Thyroid gland (tissue), 4 donors: ENCODE results near the gene FIG4. TPM values are rescaled to one million over a fixed set of nuclear protein-coding genes. Genes with fewer than 3 reads are reported as not detected.

Experiments used
- DNase-seq, 2 donors: peaks; one replicate each; pipeline ENCODE4 v3.0.0-alpha.2; 2019
- H3K27ac ChIP-seq, 3 donors: fragments of 200-600 bp; sonication (generic); 1 replicate in 2 of 3; 2 replicates in 1 of 3; pipeline ENCODE4 v1.5.1; 2016 to 2019; ENCODE audit warnings: mild to moderate bottlenecking in 1 of 3, moderate library complexity in 1 of 3
- H3K27me3 ChIP-seq: fragments of 200-600 bp; sonication (generic); one replicate; pipeline ENCODE4 v1.5.1; 2019
- H3K36me3 ChIP-seq, 2 donors: fragments of 200-600 bp; sonication (generic); one replicate each; pipeline ENCODE4 v1.5.1; 2016 to 2019
- H3K4me1 ChIP-seq, 2 donors: fragments of 200-600 bp; sonication (generic); one replicate each; pipeline ENCODE4 v1.5.1; 2017 to 2019
- H3K4me3 ChIP-seq, 3 donors: fragments of 200-600 bp; sonication (generic); replicated peaks in 1 of 3; 1 replicate in 2 of 3; 2 replicates in 1 of 3; pipeline ENCODE4 v1.5.1; 2016; ENCODE audit warnings: mild to moderate bottlenecking in 1 of 3
- H3K9me3 ChIP-seq: fragments of 200-600 bp; sonication (generic); one replicate; pipeline ENCODE4 v1.5.1; 2017
- POLR2A ChIP-seq, 2 donors: fragments of 450-650 bp; IDR thresholded peaks; one replicate each; pipeline ENCODE4 v1.6.1; 2017; ENCODE audit warnings: antibody characterized with exemption in 2 of 2, mild to moderate bottlenecking in 2 of 2, moderate library complexity in 1 of 2
- WGBS, 2 donors: methylation state at CpG; one replicate each; pipeline ENCODE4 v1.1.5; 2017; 5-methylcytosine and 5-hydroxymethylcytosine counted together
- intact Hi-C: fragments of 100-400 bp; cut with DNase I; formaldehyde crosslinking; loops from one replicate; pipeline ENCODE4 v1.15.1; 2023
- total RNA-seq, 4 donors: library from RNA; depleted of rRNA; stranded (reverse); fragments of >200 nt; gene quantifications; one replicate each; pipeline ENCODE4 v1.2.3, GENCODE V29; 2016
- TF ChIP-seq, protein P1 (sequence below), 6 experiments: fragments of 200-600 bp in 3 of 6; fragments of 450-650 bp in 3 of 6; sonication (generic) in 3 of 6; IDR thresholded peaks; one replicate each; pipeline ENCODE4 v1.5.1; 2016 to 2019; ENCODE audit warnings: antibody characterized with exemption in 6 of 6, mild to moderate bottlenecking in 2 of 6, inconsistent platforms in 1 of 6, moderate library complexity in 1 of 6

The FIG4 gene
- total RNA-seq, 4 donors from 2014 or later = 11.7 to 17.0 (median 16.6) TPM

DNA sequence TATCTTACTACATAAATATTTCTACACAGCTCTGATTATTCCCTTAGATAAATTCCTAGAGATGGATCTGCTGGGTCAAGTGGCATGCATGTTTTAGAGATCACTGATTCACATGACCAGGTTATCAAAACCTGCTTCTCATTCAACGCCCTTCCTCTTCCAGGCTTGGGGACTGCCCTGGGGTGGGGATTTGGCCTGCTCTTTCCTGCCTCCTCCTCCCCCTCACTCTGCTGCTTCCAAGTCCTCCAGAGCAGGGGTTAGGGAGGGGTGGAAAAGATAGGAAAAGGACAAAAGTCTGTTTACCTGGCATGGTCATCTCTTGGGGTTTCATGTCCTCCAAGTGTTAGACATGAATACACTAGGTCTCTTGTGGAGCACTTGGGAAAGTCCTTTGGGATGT is 181.5 kb downstream of the FIG4 start:
- WGBS, 2 donors = 32 to 33% methylated on average over 1 of the region's 1 CpG
- intact Hi-C loops = no loop called here
- Histone ChIP-seq H3K27ac (no peak overlapping the region), H3K27me3 (no peaks in the 10 kb centered on the region), H3K9me3 (no peaks in the 10 kb centered on the region), H3K4me1 (peaks cover 3 to 31% of the 10 kb centered on the region in 2 donors), H3K36me3 (no peaks in the 10 kb centered on the region), H3K4me3 (no peak overlapping the region)
- no peak for DNase-seq
- TF ChIP-seq, protein P1, sequence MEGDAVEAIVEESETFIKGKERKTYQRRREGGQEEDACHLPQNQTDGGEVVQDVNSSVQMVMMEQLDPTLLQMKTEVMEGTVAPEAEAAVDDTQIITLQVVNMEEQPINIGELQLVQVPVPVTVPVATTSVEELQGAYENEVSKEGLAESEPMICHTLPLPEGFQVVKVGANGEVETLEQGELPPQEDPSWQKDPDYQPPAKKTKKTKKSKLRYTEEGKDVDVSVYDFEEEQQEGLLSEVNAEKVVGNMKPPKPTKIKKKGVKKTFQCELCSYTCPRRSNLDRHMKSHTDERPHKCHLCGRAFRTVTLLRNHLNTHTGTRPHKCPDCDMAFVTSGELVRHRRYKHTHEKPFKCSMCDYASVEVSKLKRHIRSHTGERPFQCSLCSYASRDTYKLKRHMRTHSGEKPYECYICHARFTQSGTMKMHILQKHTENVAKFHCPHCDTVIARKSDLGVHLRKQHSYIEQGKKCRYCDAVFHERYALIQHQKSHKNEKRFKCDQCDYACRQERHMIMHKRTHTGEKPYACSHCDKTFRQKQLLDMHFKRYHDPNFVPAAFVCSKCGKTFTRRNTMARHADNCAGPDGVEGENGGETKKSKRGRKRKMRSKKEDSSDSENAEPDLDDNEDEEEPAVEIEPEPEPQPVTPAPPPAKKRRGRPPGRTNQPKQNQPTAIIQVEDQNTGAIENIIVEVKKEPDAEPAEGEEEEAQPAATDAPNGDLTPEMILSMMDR (IDR thresholded peaks at IDR 0.05) = no peak
- no peak for TF ChIP-seq POLR2A (IDR thresholded peaks at IDR 0.05)

DNA sequence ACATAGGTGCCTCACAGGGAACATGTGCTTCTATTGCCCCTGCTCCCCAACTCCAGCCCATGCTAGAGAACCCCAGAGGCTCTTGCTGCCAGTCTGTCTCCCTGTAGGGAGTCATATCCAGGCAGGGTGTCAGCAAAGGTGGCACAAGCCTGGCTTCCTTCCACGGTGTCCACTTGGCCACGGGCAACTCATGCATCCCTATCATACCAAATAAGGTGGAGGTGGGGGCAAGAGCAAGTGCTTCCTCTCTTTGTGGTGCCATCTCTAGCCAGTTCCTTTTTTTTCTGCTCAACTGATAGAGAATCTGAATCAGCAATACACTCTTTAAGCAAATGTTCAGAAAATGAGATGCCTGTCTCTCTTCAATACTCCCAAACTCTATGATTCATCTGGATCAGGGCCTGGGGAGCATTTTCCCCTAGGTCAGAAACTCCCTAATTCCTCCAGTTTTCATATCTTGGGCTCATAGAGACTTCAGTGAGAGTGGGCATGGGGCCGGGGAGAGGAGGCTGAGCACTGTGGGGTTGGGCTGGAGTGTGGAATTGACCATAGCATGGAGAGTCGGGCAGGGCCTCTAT is 182.0 kb downstream of the FIG4 start:
- no peak for DNase-seq
- WGBS, 2 donors = 84 to 93% methylated on average over 4 of the region's 4 CpGs
- intact Hi-C loops = no loop called here
- TF ChIP-seq POLR2A (IDR thresholded peaks at IDR 0.05) = no peak
- TF ChIP-seq, protein P1 (IDR thresholded peaks at IDR 0.05) = no peak
- Histone ChIP-seq H3K27ac (no peak overlapping the region), H3K4me1 (peaks cover 0 to 27% of the 10 kb centered on the region in 2 donors), H3K4me3 (no peak overlapping the region), H3K36me3 (no peaks in the 10 kb centered on the region), H3K9me3 (no peaks in the 10 kb centered on the region), H3K27me3 (no peaks in the 10 kb centered on the region)

DNA sequence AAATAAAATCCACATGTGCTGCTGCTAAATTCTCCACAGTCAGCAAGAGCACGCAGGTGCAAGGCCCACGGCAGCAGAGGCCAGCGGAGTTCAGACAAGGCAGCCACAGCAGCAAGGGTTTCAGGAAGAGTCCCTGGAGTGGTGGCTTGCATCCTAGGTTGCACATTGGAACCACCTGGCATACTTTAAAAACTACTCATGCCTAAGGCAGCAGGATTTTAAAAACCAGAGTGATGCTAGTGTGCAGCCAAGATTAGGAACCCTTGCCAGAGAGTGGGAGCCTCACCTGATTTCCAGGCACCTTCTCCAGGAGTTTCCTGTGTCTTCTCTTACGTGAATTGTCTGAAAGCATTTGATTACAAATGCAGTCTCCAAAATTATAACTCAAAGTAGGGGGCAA is 183.0 kb downstream of the FIG4 start:
- DNase-seq = peak; percentile 52 to 63
- no peak for TF ChIP-seq POLR2A (IDR thresholded peaks at IDR 0.05)
- TF ChIP-seq, protein P1 (IDR thresholded peaks at IDR 0.05) = no peak
- Histone ChIP-seq H3K4me3 (no peak overlapping the region), H3K4me1 (peaks cover 0 to 20% of the 10 kb centered on the region in 2 donors), H3K36me3 (no peaks in the 10 kb centered on the region), H3K27me3 (no peaks in the 10 kb centered on the region), H3K9me3 (no peaks in the 10 kb centered on the region), H3K27ac (no peak overlapping the region)
- intact Hi-C loops = no loop called here
- WGBS, 2 donors = 23 to 39% methylated on average over 4 of the region's 4 CpGs

DNA sequence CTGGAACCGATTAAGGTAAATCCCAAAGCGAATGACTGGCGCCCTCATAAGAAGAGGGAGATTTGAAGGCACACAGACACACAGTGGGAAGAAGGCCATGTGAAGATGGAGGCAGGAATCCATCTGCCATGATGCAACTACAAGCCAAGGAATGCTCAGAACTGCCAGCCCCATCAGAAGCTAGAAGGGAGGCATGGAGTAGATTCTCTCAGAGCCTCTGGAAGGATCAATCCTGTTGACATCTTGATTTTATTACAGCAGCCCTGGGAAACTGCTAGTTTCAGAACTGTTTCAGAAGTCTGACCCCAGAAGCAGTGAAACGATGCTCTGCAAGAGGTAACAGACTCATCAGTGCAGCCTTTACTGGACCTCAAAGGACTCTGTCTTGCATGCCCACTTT is 183.5 kb downstream of the FIG4 start:
- Histone ChIP-seq H3K36me3 (no peaks in the 10 kb centered on the region), H3K4me1 (peaks cover 0 to 16% of the 10 kb centered on the region in 2 donors), H3K27ac (no peak overlapping the region), H3K4me3 (no peak overlapping the region), H3K27me3 (no peaks in the 10 kb centered on the region), H3K9me3 (no peaks in the 10 kb centered on the region)
- intact Hi-C loops = no loop called here
- no peak for DNase-seq
- TF ChIP-seq, protein P1 (IDR thresholded peaks at IDR 0.05) = no peak
- TF ChIP-seq POLR2A (IDR thresholded peaks at IDR 0.05) = no peak
- 93 to 95% methylated on average over 4 of the region's 4 CpGs for WGBS, 2 donors

Other genes with a start within 250 kb of the FIG4 start
- 10 to 100 TPM; 14.3 to 33.6 (median 21.7) TPM for gene MICAL1, start 235.5 kb upstream of the FIG4 start, total RNA-seq
- 10 to 100 TPM; 12.8 to 13.3 (median 12.9) TPM for gene ZBTB24, start 208.1 kb upstream of the FIG4 start, total RNA-seq
- gene AK9, start 94 bp upstream of the FIG4 start, total RNA-seq = 10 to 100 TPM; 12.5 to 42.6 (median 15.3) TPM